Retinal pigment epithelial cell (primary cell): Measurements from ENCODE around the gene SRRM2.

Experiments used
- DNase-seq: peaks from one replicate; pipeline ENCODE4 v3.0.0-alpha.2; 2010; ENCODE audit warnings: low read depth
- H3K4me3 ChIP-seq: 2 replicates; pipeline ENCODE4 v1.5.1; 2011; ENCODE audit warnings: mild to moderate bottlenecking, low read length, control low read depth, moderate library complexity
- CTCF ChIP-seq: conservative IDR thresholded peaks from 2 replicates; pipeline ENCODE4 v1.5.1; 2011; ENCODE audit warnings: low read depth, low read length, control low read depth, inconsistent platforms

Gene SRRM2

GRCh38 chr16:2811703-2812471, 59.4 kb downstream of the SRRM2 start:
- TF ChIP-seq CTCF: no peak
- no peak overlapping the region for H3K4me3 ChIP-seq
- no peak for DNase-seq

- TF ChIP-seq CTCF: no peak
- H3K4me3 ChIP-seq: no peak overlapping the region
- no peak for DNase-seq
Measured at GRCh38 chr16:2813771-2814221, 61.4 kb downstream of the SRRM2 start.

GRCh38 chr16:2814551-2815298, 62.3 kb downstream of the SRRM2 start:
- no peak overlapping the region for H3K4me3 ChIP-seq
- no peak for TF ChIP-seq CTCF
- no peak for DNase-seq

GRCh38 chr16:2815299-2815771, 62.9 kb downstream of the SRRM2 start:
- no peak overlapping the region for H3K4me3 ChIP-seq
- no peak for DNase-seq
- no peak for TF ChIP-seq CTCF

- H3K4me3 ChIP-seq: no peak within 1 kb of the TSS
- no peak for DNase-seq
- TF ChIP-seq CTCF: no peak
Measured at GRCh38 chr16:2816751-2817339, 64.4 kb downstream of the SRRM2 start, which contains the start of gene PRSS21. Gene PRSS21 (plus strand): TSS chr16:2817237. CDS start chr16:2817269, 32 bp downstream.

GRCh38 chr16:2817340-2818271, 65.2 kb downstream of the SRRM2 start:
- H3K4me3 ChIP-seq: no peak overlapping the region
- no peak for DNase-seq
- TF ChIP-seq CTCF: no peak
